PC-3 (cell line): Measurements from ENCODE around the gene ELAVL3. TPM values are rescaled to one million over a fixed set of nuclear protein-coding genes. Genes with fewer than 3 reads are reported as not detected.
"Not testable (repeated sequence)": the region's sequence is repeated elsewhere in the genome, so short reads cannot be mapped to it uniquely, and the experiment has no call there.

Experiments
- ATAC-seq: fragments of 200-7000 bp; cut with Tn5 transposase; 2 replicates; pipeline ENCODE4 v1.9.1; 2020; ENCODE audit warnings: mild to moderate bottlenecking, moderate library complexity
- BruUV-seq: library from RNA; stranded (reverse); fragments of 400-500 nt; replicated peaks from 2 replicates; lab custom pipeline; 2021; lab: Mats Ljungman, UMichigan
- CTCF ChIA-PET: fragments of 300-600 bp; sonication (Branson Sonifier 250); formaldehyde crosslinking; loops from one replicate; lab custom pipeline; 2022; ENCODE audit warnings: antibody characterized with exemption; lab: Charles Lee
- POLR2A ChIA-PET: fragments of 300-600 bp; sonication (Branson Sonifier 250); formaldehyde crosslinking; loops from one replicate; lab custom pipeline; 2022; ENCODE audit warnings: antibody characterized with exemption; ENCODE audit not compliant: unreplicated experiment; lab: Charles Lee
- DNase-seq: peaks from one replicate; pipeline ENCODE4 v3.0.0-alpha.2; 2015
- H2AFZ ChIP-seq: fragments of 300-600 bp; sonication (generic); 2 replicates; pipeline ENCODE4 v1.6.0; 2016; ENCODE audit warnings: antibody characterized with exemption, low read length
- H3F3A ChIP-seq: fragments of 300-600 bp; sonication (generic); one replicate; pipeline ENCODE4 v1.6.0; 2017; ENCODE audit warnings: antibody characterized with exemption, low read length, control low read depth, mild to moderate bottlenecking; ENCODE audit not compliant: unreplicated experiment
- H3K27ac ChIP-seq: fragments of 300-600 bp; sonication (generic); 2 replicates; pipeline ENCODE4 v1.5.1; 2016; ENCODE audit warnings: mild to moderate bottlenecking, low read length
- H3K27me3 ChIP-seq: fragments of 300-600 bp; sonication (generic); 2 replicates; pipeline ENCODE4 v1.6.1; 2016; ENCODE audit warnings: low read length, mixed read lengths
- H3K36me3 ChIP-seq: fragments of 300-600 bp; sonication (generic); 2 replicates; pipeline ENCODE4 v1.6.1; 2016; ENCODE audit warnings: low read depth, mixed run types, low read length, mixed read lengths
- H3K4me1 ChIP-seq: fragments of 300-600 bp; sonication (generic); 2 replicates; pipeline ENCODE4 v1.5.1; 2016; ENCODE audit warnings: low read length; ENCODE audit not compliant: insufficient read depth
- H3K4me2 ChIP-seq: fragments of 300-600 bp; sonication (generic); 2 replicates; pipeline ENCODE4 v1.6.0; 2016; ENCODE audit warnings: low read length
- H3K4me3 ChIP-seq: fragments of 300-600 bp; sonication (generic); 2 replicates; pipeline ENCODE4 v1.5.1; 2016; ENCODE audit warnings: mild to moderate bottlenecking, low read length, mixed read lengths
- H3K79me2 ChIP-seq: fragments of 300-600 bp; sonication (generic); 2 replicates; pipeline ENCODE4 v1.6.1; 2017; ENCODE audit warnings: low read length, mixed read lengths
- H3K9ac ChIP-seq: fragments of 300-600 bp; sonication (generic); 2 replicates; pipeline ENCODE4 v1.6.0; 2016; ENCODE audit warnings: mild to moderate bottlenecking, low read length
- H3K9me2 ChIP-seq: fragments of 300-600 bp; sonication (generic); replicated peaks from 2 replicates; pipeline ENCODE4 v1.6.1; 2016; ENCODE audit warnings: mixed run types, low read length, mixed read lengths
- H3K9me3 ChIP-seq: fragments of 300-600 bp; sonication (generic); 2 replicates; pipeline ENCODE4 v1.6.1; 2016; ENCODE audit warnings: low read length, mixed read lengths
- H4K20me1 ChIP-seq: fragments of 300-600 bp; sonication (generic); 2 replicates; pipeline ENCODE4 v1.6.1; 2016; ENCODE audit warnings: low read length, mixed read lengths
- EZH2 ChIP-seq: fragments of 300-600 bp; sonication (generic); IDR thresholded peaks from one replicate; pipeline ENCODE4 v1.6.1; 2017; ENCODE audit warnings: antibody characterized with exemption, mild to moderate bottlenecking, low read length; ENCODE audit not compliant: unreplicated experiment
- EZH2phosphoT487 ChIP-seq: fragments of 300-600 bp; sonication (generic); IDR thresholded peaks from 2 replicates; pipeline ENCODE4 v1.6.1; 2018; ENCODE audit warnings: mild to moderate bottlenecking, antibody characterized with exemption, low read length, borderline replicate concordance
- intact Hi-C: fragments of 100-400 bp; cut with micrococcal nuclease; formaldehyde crosslinking; loops from 2 replicates; pipeline ENCODE4 v1.9.0; 2023
- total RNA-seq: library from RNA; depleted of rRNA; stranded (reverse); fragments of >200 nt; gene quantifications from 2 replicates; pipeline ENCODE4 v1.2.3, GENCODE V29; 2014
- TF ChIP-seq, protein P1 (sequence below): fragments of 300-600 bp; sonication (generic); conservative IDR thresholded peaks from 2 replicates; pipeline ENCODE4 v1.5.1; 2017; ENCODE audit warnings: antibody characterized with exemption, low read depth, mild to moderate bottlenecking, low read length

Gene ELAVL3
- total RNA-seq, 1 experiment from 2014 or later = not detected

DNA sequence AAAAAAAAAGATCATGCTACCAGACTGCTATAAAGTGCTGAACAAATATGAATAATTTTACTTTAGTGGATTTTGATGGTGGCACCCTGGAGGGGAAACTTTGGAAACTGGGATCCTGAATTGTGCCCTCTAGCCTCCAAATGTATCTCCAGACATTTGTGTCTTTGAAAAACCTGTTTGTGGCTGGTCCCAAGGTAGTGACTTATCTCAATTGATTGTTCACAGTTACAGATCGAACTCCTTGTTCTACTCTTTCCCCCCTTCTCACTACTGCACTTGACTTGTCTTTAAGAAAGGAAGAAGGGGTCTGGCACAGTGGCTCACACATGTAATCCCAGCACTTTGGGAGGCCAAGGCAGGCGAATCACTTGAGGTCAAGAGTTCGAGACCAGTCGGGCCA is 72.3 kb downstream of the ELAVL3 start:
- ChIA-PET POLR2A (no interaction called here), CTCF (no interaction called here)
- intact Hi-C loops = no loop called here
- Histone ChIP-seq H4K20me1 (no peaks in the 10 kb centered on the region), H3K27ac (no peak overlapping the region), H3K4me1 (no peaks in the 10 kb centered on the region), H3K9me2 (no peaks in the 10 kb centered on the region), H3K9ac (no peak overlapping the region), H3K79me2 (no peaks in the 10 kb centered on the region), H3K36me3 (no peaks in the 10 kb centered on the region), H3K27me3 (no peaks in the 10 kb centered on the region), H3F3A (no peaks in the 10 kb centered on the region), H3K4me3 (no peak overlapping the region), H3K4me2 (no peak overlapping the region), H3K9me3 (no peaks in the 10 kb centered on the region), H2AFZ (no peak overlapping the region)
- no TSS peak for BruUV-seq
- no peak for TF ChIP-seq EZH2
- TF ChIP-seq, protein P1, sequence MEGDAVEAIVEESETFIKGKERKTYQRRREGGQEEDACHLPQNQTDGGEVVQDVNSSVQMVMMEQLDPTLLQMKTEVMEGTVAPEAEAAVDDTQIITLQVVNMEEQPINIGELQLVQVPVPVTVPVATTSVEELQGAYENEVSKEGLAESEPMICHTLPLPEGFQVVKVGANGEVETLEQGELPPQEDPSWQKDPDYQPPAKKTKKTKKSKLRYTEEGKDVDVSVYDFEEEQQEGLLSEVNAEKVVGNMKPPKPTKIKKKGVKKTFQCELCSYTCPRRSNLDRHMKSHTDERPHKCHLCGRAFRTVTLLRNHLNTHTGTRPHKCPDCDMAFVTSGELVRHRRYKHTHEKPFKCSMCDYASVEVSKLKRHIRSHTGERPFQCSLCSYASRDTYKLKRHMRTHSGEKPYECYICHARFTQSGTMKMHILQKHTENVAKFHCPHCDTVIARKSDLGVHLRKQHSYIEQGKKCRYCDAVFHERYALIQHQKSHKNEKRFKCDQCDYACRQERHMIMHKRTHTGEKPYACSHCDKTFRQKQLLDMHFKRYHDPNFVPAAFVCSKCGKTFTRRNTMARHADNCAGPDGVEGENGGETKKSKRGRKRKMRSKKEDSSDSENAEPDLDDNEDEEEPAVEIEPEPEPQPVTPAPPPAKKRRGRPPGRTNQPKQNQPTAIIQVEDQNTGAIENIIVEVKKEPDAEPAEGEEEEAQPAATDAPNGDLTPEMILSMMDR = no peak
- TF ChIP-seq EZH2phosphoT487 = no peak
- DNase-seq (no peak), ATAC-seq (no peak)

DNA sequence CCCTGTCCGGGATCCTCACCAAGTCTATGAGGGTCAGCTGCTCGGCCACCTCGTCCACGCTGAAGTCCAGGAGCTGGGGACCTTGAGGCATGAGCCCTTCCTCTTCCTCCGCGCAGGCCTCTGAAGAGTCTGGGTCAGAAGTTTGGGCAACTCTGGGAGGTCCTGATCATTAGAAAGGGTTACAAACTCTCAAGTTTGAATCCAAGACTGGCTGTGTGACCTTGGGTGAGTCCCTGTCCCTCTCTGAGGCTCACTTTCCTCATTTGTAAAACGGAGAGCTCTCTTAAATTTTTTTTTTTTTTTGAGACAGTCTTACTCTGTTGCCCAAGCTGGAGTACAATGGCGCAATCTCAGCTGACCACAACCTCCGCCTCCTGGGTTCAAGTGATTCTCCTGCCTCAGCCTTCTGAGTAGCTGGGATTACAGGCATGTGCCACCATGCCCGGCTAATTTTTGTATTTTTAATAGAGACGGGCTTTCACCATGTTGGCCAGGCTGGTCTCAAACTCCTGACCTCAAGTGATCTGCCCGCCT is 74.1 kb downstream of the ELAVL3 start:
- H3F3A ChIP-seq, DNase-seq, H3K4me2 ChIP-seq, H3K9ac ChIP-seq, BruUV-seq, intact Hi-C loops, ATAC-seq, H2AFZ ChIP-seq, H3K4me3 ChIP-seq, H3K4me1 ChIP-seq, H3K27ac ChIP-seq, H3K27me3 ChIP-seq, POLR2A ChIA-PET, H3K9me3 ChIP-seq, H3K9me2 ChIP-seq, H4K20me1 ChIP-seq, H3K79me2 ChIP-seq, H3K36me3 ChIP-seq: not testable (repeated sequence)
- CTCF ChIA-PET = interaction anchor here (0.6 to 0.7 kb wide), 2 partner anchors 25 to 1638 kb away, joined by 3 read pairs; partner anchors contain the start of gene ZNF846

DNA sequence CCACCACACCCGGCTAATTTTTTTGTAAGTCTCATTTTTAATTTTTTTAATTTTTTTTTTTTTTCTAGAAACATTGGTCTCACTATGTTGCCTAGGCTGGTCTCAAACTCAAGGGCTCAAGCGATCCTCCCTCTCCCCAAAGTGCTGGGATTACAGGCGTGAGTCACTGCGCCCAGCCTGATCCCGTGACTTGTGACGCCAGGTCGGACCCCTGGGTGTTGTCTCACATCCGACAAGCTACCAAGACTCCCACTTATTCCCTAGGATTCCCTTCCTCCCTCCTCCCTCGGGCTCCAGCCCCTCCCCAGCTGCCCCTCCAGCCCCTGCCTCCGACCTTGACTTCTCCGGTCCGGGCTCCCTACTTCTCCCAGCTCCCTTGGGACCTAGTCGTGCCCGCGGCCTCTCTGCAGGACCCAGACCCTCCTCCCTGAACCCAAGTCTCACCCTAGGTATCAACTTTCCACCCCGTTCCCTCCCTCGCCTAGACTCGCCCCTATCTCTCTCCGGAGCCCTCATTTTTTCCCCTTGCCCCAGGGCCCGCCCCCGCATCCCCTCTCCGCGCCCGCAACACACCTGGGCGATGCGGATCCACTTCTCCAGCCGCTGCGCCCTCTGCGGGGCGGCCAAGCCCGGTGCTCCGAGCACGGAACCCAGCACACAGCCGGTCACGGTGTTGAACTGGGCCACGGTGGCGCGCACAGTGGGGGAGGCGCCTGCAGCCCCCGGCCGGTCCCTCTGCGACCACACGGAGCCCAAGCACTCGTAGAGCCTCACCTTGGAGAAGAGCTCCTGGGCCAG is 74.8 kb downstream of the ELAVL3 start:
- no peaks in the 10 kb centered on the region; the same call in 1 of the 2 replicates for H3K36me3 ChIP-seq
- CTCF ChIA-PET = interaction anchor here (0.6 kb wide), 1 partner anchor 1637 kb away, joined by 3 read pairs; the partner anchor contains the start of gene ZNF846
- no peaks in the 10 kb centered on the region for H3K9me2 ChIP-seq
- no peaks in the 10 kb centered on the region for H3K9me3 ChIP-seq
- no peaks in the 10 kb centered on the region for H4K20me1 ChIP-seq
- H3K4me1 ChIP-seq = no peaks in the 10 kb centered on the region
- no peaks in the 10 kb centered on the region for H3K27me3 ChIP-seq
- no TSS peak for BruUV-seq
- no peak overlapping the region for H3K4me2 ChIP-seq
- TF ChIP-seq, protein P1 = no peak
- TF ChIP-seq EZH2phosphoT487 (no peak), EZH2 (no peak)
- POLR2A ChIA-PET = no interaction called here
- no peaks in the 10 kb centered on the region for H3K79me2 ChIP-seq
- H2AFZ ChIP-seq = no peak overlapping the region
- no peak overlapping the region for H3K4me3 ChIP-seq
- no peaks in the 10 kb centered on the region for H3F3A ChIP-seq
- no peak overlapping the region for H3K27ac ChIP-seq
- no peak overlapping the region for H3K9ac ChIP-seq
- ATAC-seq (no peak), DNase-seq (no peak)
- intact Hi-C loops = no loop called here
